HG02840 (cell line): ENCODE results near the gene RHBDD1.

Source experiments
- ATAC-seq: cut with Tn5 transposase; IDR thresholded peaks from one replicate; pipeline ENCODE4 v1.9.1; 2021; ENCODE audit warnings: mild to moderate bottlenecking, moderate library complexity, moderate number of reproducible peaks; ENCODE audit not compliant: unreplicated experiment, low FRiP score

The RHBDD1 gene

DNA sequence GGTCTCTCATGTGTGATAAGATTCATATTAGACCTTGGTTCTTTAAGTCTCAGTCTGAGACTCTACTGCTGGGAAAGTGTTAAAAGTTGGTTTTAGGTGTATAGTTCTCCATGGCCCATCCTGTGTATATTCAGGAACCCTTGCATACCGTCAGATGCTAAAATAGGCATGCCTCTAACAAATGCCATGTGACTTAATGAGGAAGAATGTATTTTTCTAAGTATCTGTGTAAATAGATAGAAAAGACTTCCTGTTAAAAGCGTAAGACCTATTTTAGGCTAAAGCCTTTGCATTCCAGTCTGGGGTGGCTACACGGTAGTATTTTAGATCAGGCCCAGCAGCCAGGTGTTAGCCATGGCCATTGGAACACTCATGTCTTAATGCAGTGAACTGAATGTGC lies 73.3 kb downstream of the RHBDD1 start:
- ATAC-seq = no peak

DNA sequence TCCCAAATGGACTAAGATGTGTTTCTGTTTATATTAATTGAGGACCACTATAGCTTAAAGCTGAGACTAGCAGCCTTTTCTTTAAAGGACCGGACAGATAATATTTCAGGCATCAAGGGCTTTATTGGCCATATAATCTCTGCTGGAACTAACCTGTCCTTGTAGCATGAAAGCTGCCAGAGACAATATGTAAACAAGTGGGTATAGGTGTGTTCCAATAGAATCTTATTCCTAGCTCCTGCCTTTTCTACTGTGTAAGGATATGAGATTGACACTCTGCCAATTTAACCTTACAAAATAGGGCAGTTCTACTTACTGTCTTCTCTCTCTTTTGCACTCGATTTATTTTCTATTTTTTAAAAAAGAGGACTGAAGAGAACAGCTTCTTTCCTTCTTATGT lies 74.0 kb downstream of the RHBDD1 start:
- ATAC-seq = no peak

DNA sequence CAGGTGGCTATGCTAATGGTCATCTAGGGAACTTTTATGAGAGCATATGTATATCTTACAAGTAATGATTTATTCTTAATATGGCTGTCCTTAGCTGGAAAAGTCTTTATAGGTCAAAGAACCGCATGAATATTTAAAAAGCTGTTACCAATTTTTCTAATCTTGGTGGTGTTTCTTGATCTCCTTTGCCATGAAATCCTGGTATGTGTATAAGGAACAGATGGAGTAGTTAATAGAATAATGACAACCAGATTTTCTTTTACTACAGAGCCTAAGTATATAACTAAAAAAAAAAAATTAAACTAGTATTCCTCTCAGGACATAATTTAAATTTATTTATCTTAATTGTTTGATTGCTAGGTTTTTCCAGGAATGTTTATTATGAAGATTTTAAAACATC lies 74.5 kb downstream of the RHBDD1 start:
- no peak for ATAC-seq

GRCh38 chr2:226911932-226912331 lies 76.1 kb downstream of the RHBDD1 start:
- ATAC-seq = no peak

- ATAC-seq = no peak
Observed at GRCh38 chr2:226913641-226914040, 77.8 kb downstream of the RHBDD1 start.

DNA sequence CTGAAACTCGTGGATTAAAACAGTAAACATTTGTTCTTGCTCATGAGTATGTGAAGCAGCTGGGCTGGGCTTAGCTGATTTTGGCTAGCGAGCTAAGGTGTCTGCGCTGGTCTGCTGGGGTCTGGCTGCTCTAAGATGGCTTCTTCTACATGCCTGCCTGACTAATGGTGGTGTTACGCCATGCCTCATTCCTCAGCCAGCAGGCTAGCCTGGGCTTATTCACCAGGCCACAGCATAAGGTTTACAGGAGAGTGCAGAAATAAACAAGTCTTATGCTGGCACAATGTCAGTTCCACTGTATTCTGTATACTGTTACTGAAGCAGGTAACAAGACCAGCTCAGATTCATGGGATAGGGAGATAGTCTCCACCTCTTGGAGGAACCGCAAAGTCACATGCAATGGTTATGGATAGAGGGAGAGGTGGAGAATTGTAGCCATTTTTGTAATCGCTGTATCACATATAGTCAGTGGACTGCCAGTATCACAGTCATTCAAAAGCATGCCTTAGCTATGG lies 80.0 kb downstream of the RHBDD1 start:
- no peak for ATAC-seq

- peak; percentile 60 for ATAC-seq
Observed at GRCh38 chr2:226916669-226917068, 80.8 kb downstream of the RHBDD1 start.

GRCh38 chr2:226932443-226932842 lies 96.6 kb downstream of the RHBDD1 start:
- peak; percentile 91 for ATAC-seq

DNA sequence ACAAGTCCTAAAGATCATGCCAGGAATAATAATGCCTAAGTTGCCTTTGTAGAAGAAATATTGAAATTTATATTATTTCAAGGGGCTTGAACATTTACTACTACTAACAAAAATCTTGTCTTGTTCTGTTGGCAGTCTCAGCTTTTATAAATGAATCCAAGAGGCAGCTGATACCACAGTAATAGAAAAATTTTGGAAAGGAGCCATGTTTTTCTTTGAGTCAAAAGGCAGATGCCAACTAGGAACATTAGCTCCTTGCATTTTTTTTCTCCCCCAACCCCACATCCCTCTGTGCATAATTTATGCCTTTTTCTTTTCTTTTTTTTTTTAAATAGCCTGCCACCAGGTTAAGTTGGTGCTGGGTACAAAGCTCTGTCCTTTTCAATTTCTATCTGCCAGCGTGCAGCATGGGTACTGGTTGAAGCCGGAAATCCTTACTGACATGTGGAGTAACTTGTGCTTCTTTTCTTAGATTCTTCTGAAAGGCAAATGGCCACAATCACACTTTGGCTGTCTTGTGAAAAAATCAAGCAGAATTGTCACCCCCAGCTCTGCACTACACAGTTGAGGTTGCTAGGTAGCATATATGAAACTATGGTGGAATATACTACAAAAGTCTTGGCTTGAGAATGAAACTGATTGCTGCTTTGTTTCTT lies 98.8 kb downstream of the RHBDD1 start:
- no peak for ATAC-seq

GRCh38 chr2:226943862-226944620 lies 108.2 kb downstream of the RHBDD1 start:
- ATAC-seq = peak; percentile 62

DNA sequence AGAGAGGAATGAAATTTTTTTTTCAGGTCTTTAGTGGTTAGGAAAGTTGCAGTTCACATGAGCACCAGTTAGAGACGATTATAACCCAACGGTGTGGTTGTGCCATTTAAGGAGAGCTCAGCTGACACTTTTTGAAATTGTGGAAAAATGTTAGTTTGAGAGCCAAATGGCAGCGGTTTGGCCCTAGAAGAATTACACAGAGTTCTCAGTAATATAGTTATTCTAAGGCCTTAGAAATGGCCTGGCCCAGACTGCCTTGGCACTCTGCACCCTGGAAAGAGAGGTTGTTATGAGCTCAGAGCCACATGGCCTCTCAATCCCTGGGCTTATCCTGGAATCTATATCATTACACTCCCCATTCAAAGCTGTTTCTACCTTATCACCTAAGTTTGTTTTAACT lies 117.4 kb downstream of the RHBDD1 start:
- ATAC-seq = no peak

DNA sequence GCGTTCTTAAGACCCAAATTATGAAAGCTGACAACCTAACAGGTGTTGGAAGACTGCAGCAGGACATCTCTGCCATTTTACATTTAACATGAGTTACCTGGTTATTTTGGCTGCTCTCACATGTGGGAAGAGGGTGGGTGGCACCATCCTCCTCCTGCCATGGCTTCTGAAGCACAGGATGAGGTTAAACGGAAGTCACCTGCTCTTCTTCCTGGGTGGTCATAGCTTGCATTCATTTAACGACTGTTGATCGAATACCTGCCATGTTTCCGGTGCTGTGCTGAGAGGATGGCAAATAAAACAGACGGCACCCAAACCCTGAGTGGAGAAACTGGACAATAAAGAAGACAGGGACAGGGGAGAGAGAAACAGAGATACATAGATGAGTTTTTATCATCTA lies 118.0 kb downstream of the RHBDD1 start:
- no peak for ATAC-seq

DNA sequence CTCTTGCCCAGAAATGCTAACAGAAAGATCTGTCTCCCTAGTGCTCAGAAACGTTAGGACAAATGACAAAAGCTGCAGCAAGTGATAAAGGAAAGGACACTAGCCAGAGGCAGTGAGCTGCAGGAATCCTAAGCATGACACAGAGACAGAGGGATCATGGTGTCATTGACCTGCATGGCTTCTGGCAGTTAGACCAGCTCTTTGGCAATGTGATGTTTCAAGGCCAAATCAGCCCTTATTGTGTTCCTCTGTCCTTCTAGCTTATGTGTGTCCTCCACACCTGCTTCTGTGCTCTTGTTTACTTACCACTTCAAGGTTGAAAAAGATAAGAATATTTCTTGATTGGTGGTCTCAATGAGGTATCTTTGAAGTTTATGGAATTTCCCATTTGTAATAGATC lies 120.8 kb downstream of the RHBDD1 start:
- ATAC-seq = no peak

GRCh38 chr2:226959418-226959817 lies 123.6 kb downstream of the RHBDD1 start:
- ATAC-seq = no peak

DNA sequence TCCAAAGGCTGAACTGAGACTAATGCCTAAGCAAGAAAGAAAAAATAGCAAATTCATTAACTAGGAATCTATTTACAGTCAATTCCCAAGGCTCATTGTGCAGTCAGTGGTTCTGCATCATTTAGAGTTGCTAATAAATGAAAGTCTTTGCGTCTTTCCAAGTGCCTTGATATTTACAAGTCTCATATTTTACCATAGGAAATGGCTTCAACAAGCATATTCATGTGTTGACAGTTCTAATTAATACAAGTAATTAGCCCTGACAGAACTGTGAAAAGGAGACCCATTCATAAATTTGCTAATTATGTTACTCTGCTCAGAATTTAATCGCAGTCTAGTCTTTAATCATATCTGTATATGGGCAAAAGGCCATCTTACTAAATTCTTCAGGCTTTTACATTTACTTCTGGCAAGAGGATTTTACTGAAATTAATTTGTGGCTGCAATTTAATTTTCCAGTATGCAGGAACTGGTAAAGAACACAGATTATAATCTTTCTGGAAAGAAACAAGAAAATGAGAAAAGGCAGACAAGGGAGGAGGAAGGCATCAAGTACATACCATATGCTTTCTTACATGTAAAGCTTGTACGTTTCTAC lies 126.4 kb downstream of the RHBDD1 start:
- no peak for ATAC-seq

- ATAC-seq = no peak
Observed at GRCh38 chr2:226963528-226963927, 127.7 kb downstream of the RHBDD1 start.

DNA sequence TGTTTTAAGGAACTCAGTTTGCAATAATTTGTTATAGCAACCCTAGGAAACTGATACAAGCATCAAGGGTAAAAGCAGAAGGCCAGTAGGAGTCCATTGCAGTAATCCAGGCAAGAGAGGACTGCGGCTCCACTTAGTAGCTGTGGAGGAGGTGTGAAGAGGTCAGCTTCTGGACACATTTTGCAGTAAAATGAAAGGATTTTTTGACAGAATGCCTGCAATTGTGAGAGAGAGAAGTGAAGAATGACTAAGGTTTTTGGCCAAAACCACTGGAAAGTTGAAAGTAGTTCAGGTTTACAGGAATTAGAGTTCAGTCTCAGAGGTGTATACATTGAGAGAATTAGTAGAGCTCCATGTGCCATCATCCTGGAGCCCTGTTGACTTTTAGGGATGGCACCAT lies 129.5 kb downstream of the RHBDD1 start:
- no peak for ATAC-seq

- ATAC-seq = no peak
Observed at GRCh38 chr2:226969417-226970080, 133.7 kb downstream of the RHBDD1 start.

GRCh38 chr2:226970362-226970761 lies 134.5 kb downstream of the RHBDD1 start:
- no peak for ATAC-seq

- ATAC-seq = peak; percentile 49
Observed at GRCh38 chr2:226971084-226971483, 135.2 kb downstream of the RHBDD1 start.

DNA sequence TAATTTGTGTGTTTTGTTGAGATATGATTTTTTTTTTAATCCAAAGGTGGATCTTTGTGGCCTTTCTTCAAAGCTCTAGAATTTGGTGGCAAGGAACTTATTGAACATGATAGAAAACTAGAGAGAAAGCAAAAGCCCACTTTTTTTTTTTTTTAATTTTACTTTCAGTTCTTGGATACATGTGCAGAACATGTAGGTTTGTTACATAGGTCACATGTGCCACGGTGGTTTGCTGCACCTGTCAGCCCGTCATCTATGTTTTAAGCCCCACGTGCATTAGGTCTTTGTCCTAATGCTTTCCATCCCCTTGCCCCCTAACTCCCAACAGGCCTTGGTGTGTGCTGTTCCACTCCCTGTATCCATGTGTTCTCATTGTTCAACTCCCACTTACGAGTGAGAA lies 135.9 kb downstream of the RHBDD1 start:
- ATAC-seq = peak; percentile 44
